Progenitor cell of endocrine pancreas (in vitro differentiated cells): ENCODE results near the gene CDH20. TPM values are rescaled to one million over a fixed set of nuclear protein-coding genes. Genes with fewer than 3 reads are reported as not detected.
A peak's percentile ranks its signal among the peaks of the same experiment; 100 is the strongest.

Experiments
- DNase-seq: peaks from one replicate; pipeline ENCODE4 v3.0.0; 2021; ENCODE audit warnings: low spot score; ENCODE audit not compliant: unreplicated experiment
- H3K27ac Mint-ChIP-seq: 2 replicates; pipeline ENCODE4 v1.8.0; 2021; ENCODE audit warnings: mild to moderate bottlenecking, moderate library complexity, mixed read lengths
- H3K27me3 Mint-ChIP-seq: 2 replicates; pipeline ENCODE4 v1.8.0; 2021; ENCODE audit warnings: mixed read lengths
- H3K36me3 Mint-ChIP-seq: 2 replicates; pipeline ENCODE4 v1.8.0; 2022; ENCODE audit warnings: mixed read lengths; ENCODE audit not compliant: insufficient read depth
- H3K4me1 Mint-ChIP-seq: 2 replicates; pipeline ENCODE4 v1.8.0; 2021; ENCODE audit warnings: low read depth, mixed read lengths
- H3K4me3 Mint-ChIP-seq: 2 replicates; pipeline ENCODE4 v1.8.0; 2021; ENCODE audit warnings: low read depth, mild to moderate bottlenecking, moderate library complexity, mixed read lengths
- H3K9me3 Mint-ChIP-seq: 2 replicates; pipeline ENCODE4 v1.8.0; 2021; ENCODE audit warnings: low read depth, mixed read lengths
- total RNA-seq: library from RNA; stranded (reverse); gene quantifications from 2 replicates; pipeline ENCODE4 v1.2.1, GENCODE V29; 2021
- TF ChIP-seq, protein P1 (sequence below): fragments of 200-600 bp; sonication (generic); IDR thresholded peaks from one replicate; pipeline ENCODE4 v1.5.0; 2021; ENCODE audit warnings: antibody characterized with exemption, mild to moderate bottlenecking; ENCODE audit not compliant: unreplicated experiment

CDH20 gene
- total RNA-seq, 1 donor from 2014 or later = 0.65 TPM

DNA sequence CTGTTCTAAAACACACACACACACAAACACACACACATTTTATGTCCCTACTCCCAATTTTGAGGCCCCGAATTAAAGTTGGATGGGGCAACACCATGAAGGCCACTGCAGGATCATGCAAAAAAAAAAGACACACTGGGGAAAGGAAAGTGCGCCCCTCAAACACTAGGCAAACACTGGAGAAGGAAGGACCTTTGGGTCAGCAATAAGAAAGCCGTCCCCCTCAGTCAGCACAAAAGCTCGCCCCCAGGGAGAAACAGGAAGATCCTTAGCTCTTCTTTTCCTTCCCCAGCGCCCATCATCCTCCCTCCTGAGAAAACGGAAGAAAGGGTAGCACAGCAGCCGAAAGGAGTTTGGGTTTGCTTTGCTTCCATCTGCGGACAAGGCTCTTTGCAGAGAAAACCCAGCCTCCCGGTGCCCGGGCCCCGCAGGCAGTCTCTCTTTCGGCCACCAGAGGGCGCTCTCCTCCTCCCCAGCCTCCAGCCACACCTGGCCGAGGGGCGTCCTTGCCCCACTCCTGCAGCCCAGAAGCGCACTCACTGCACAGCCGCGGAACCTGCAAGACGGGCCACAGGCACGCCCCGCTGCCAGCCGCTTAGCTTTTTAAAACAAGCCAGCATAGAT, 248.5 kb downstream of the CDH20 start:
- H3K27ac Mint-ChIP-seq = peak overlapping the region; percentile 47
- no peaks in the 10 kb centered on the region for H3K9me3 Mint-ChIP-seq
- peaks cover 18% of the 10 kb centered on the region for H3K4me1 Mint-ChIP-seq
- DNase-seq = peak; percentile 90
- TF ChIP-seq, protein P1, sequence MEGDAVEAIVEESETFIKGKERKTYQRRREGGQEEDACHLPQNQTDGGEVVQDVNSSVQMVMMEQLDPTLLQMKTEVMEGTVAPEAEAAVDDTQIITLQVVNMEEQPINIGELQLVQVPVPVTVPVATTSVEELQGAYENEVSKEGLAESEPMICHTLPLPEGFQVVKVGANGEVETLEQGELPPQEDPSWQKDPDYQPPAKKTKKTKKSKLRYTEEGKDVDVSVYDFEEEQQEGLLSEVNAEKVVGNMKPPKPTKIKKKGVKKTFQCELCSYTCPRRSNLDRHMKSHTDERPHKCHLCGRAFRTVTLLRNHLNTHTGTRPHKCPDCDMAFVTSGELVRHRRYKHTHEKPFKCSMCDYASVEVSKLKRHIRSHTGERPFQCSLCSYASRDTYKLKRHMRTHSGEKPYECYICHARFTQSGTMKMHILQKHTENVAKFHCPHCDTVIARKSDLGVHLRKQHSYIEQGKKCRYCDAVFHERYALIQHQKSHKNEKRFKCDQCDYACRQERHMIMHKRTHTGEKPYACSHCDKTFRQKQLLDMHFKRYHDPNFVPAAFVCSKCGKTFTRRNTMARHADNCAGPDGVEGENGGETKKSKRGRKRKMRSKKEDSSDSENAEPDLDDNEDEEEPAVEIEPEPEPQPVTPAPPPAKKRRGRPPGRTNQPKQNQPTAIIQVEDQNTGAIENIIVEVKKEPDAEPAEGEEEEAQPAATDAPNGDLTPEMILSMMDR = peak; percentile 99
- peaks cover 15% of the 10 kb centered on the region for H3K27me3 Mint-ChIP-seq
- peak overlapping the region; percentile 74 for H3K4me3 Mint-ChIP-seq
- no peaks in the 10 kb centered on the region for H3K36me3 Mint-ChIP-seq

DNA sequence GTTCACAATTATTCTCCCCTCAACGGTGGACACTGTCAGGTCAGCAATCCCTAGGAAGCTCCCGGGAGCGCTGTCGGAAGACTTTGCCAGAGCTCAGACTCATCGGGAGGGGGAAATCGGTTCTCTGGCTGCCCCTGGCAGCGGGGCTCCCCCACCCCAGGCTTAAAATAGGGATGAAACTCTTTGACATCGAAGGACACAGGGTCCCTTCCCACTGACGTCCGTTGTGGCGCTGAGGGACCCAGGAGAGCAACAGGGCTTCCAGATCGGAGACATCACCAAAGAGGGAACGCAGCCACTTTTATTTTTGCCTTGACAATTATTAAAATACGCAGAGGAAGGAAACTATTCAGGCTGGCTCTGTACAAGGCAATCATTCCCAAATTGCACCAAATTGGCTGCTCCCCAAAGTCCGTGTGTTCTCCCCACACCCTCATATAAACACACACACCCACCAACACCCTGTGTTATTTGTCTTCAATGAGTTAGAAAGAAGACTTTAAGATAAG, 249.0 kb downstream of the CDH20 start:
- H3K4me3 Mint-ChIP-seq = peak overlapping the region; percentile 74
- H3K9me3 Mint-ChIP-seq = no peaks in the 10 kb centered on the region
- H3K27ac Mint-ChIP-seq = no peak overlapping the region
- no peaks in the 10 kb centered on the region for H3K36me3 Mint-ChIP-seq
- H3K27me3 Mint-ChIP-seq = peaks cover 15% of the 10 kb centered on the region
- no peak for DNase-seq
- TF ChIP-seq, protein P1 = no peak
- peaks cover 17% of the 10 kb centered on the region for H3K4me1 Mint-ChIP-seq

DNA sequence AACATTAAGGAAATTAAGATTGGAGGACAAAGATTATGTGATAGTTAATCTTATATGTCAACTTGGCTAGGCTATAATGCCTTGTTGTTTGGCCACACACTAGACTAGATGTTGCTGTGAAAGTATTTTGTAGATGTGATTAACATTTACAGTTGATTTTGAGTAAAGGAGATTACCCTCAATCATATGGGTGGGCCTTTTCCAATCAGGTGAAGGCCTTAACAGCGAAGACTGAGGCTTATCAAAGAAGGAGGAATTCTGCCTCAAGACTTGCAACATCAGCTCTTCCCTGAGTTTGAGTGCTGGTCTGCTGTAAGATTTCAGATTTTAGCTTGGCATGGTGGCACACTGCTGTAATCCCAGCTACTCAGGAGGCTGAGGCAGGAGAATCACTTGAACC, 250.3 kb downstream of the CDH20 start:
- Mint-ChIP-seq H3K4me1 (peaks cover 20% of the 10 kb centered on the region), H3K4me3 (no peak overlapping the region), H3K36me3 (no peaks in the 10 kb centered on the region), H3K27ac (no peak overlapping the region), H3K27me3 (peaks cover 15% of the 10 kb centered on the region), H3K9me3 (no peaks in the 10 kb centered on the region)
- no peak for DNase-seq
- TF ChIP-seq, protein P1 = no peak

DNA sequence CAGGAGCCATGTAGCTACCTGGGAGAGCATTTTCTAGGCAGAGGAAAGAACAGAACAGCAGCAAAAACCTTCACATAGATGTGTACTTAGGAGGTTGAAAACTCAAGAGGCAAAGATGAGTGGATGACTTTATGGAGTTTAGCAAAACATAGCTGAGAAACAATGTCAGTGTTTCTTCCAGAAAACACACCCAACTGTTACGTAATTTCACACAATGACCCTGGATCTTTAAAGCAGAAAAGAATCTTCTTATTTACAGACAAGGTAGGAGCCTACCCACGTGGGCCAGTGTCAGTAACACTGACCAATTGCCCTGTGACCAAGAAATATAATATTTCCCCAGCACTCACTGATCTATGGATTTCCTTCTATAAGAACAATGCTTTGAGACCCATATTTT, 254.6 kb downstream of the CDH20 start:
- no peak overlapping the region for H3K4me3 Mint-ChIP-seq
- peaks cover 9% of the 10 kb centered on the region for H3K4me1 Mint-ChIP-seq
- no peak for DNase-seq
- TF ChIP-seq, protein P1 = no peak
- no peaks in the 10 kb centered on the region for H3K9me3 Mint-ChIP-seq
- peaks cover 6% of the 10 kb centered on the region for H3K27me3 Mint-ChIP-seq
- H3K27ac Mint-ChIP-seq = no peak overlapping the region
- no peaks in the 10 kb centered on the region for H3K36me3 Mint-ChIP-seq

DNA sequence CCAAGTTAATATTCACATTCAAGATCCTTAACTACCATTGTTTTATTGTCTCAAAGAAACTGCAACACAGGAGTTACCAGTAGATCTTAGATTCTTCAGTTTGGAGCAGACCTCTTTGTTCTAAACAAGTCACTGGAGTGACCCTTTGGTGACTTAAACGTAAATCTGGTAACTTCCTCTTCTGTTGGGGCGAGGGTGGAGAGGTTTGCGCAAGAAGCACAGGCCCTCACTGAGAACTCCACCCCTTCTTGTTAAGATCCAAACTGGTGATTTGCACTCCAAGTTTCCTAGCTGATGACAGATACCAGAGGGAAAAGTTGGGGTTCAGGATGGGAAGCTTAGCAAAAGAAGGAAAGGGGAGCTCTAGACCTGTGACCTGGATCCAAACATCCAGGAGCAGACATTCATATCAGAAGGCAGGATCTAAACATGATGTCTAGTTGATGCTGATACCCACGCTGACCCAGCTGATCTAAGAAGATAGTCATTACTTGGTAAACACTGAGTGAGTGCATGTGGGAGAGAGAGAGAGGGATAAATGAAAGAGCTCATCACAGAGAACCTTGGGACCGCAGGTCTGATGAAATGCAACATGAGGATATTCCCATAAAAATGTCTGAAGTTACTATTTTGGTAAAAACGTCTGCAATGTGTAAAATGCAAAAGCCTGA, 256.0 kb downstream of the CDH20 start:
- TF ChIP-seq, protein P1 = no peak
- peaks cover 9% of the 10 kb centered on the region for H3K4me1 Mint-ChIP-seq
- H3K27me3 Mint-ChIP-seq = peaks cover 8% of the 10 kb centered on the region
- H3K4me3 Mint-ChIP-seq = no peak overlapping the region
- no peaks in the 10 kb centered on the region for H3K36me3 Mint-ChIP-seq
- H3K27ac Mint-ChIP-seq = no peak overlapping the region
- DNase-seq = no peak
- peaks cover 3% of the 10 kb centered on the region for H3K9me3 Mint-ChIP-seq
